IMR-90 (cell line): ENCODE measurements around the gene VPS18. TPM values are rescaled to one million over a fixed set of nuclear protein-coding genes. Genes with fewer than 3 reads are reported as not detected.

ENCODE experiments used
- ATAC-seq: fragments of 200-7000 bp; cut with Tn5 transposase; 2 replicates; pipeline ENCODE4 v1.9.1; 2020; ENCODE audit warnings: low read depth, mild to moderate bottlenecking, moderate library complexity
- BruUV-seq: library from RNA; stranded (reverse); fragments of 400-500 nt; replicated peaks from 2 replicates; lab custom pipeline; 2021; lab: Mats Ljungman, UMichigan
- CTCF ChIA-PET: fragments of 300-600 bp; formaldehyde crosslinking; extraction: SDS; loops from one replicate; lab custom pipeline; 2021; ENCODE audit warnings: antibody characterized with exemption; lab: Yijun Ruan, JAX
- POLR2A ChIA-PET: fragments of 300-600 bp; sonication (Branson Sonifier 250); formaldehyde crosslinking; loops from one replicate; lab custom pipeline; 2022; ENCODE audit warnings: antibody characterized with exemption; ENCODE audit not compliant: unreplicated experiment; lab: Charles Lee
- DNase-seq: peaks from one replicate; pipeline ENCODE4 v3.0.0; 2013
- H2AFZ ChIP-seq: replicated peaks from 2 replicates; pipeline ENCODE3; 2013; ENCODE audit warnings: low read length, mild to moderate bottlenecking; ENCODE audit not compliant: poor library complexity
- H2AK5ac ChIP-seq: 2 replicates; pipeline ENCODE4 v1.6.1; 2013; ENCODE audit warnings: low read depth, low read length, inconsistent platforms
- H2AK9ac ChIP-seq: replicated peaks from 2 replicates; pipeline ENCODE3; 2013; ENCODE audit warnings: mild to moderate bottlenecking, low read depth, low read length, moderate library complexity; ENCODE audit not compliant: poor library complexity
- H2BK120ac ChIP-seq: 2 replicates; pipeline ENCODE4 v1.6.1; 2013; ENCODE audit warnings: low read depth, low read length, inconsistent platforms
- H2BK15ac ChIP-seq: 3 replicates; pipeline ENCODE4 v1.6.1; 2013; ENCODE audit warnings: low read depth, low read length, inconsistent platforms
- H2BK20ac ChIP-seq: 2 replicates; pipeline ENCODE4 v1.6.1; 2013; ENCODE audit warnings: low read depth, mild to moderate bottlenecking, inconsistent platforms, low read length, moderate library complexity
- H2BK5ac ChIP-seq: 2 replicates; pipeline ENCODE4 v1.6.1; 2013; ENCODE audit warnings: mild to moderate bottlenecking, low read depth, low read length, inconsistent platforms; ENCODE audit not compliant: poor library complexity, severe bottlenecking
- H3K14ac ChIP-seq: replicated peaks from 2 replicates; pipeline ENCODE4 v1.6.1; 2013; ENCODE audit warnings: low read depth, low read length, inconsistent platforms
- H3K18ac ChIP-seq: 2 replicates; pipeline ENCODE4 v1.6.1; 2013; ENCODE audit warnings: low read depth, low read length, control low read depth
- H3K23ac ChIP-seq: 2 replicates; pipeline ENCODE4 v1.6.1; 2013; ENCODE audit warnings: low read depth, low read length, inconsistent platforms
- H3K27ac ChIP-seq: 2 replicates; pipeline ENCODE4 v1.5.1; 2013; ENCODE audit warnings: mild to moderate bottlenecking, control low read depth, low read length; ENCODE audit not compliant: insufficient read depth
- H3K27me3 ChIP-seq: 2 replicates; pipeline ENCODE4 v1.6.1; 2013; ENCODE audit warnings: low read length; ENCODE audit not compliant: control insufficient read depth, insufficient read depth
- H3K36me3 ChIP-seq: 2 replicates; pipeline ENCODE4 v1.6.1; 2013; ENCODE audit warnings: low read length, mixed read lengths; ENCODE audit not compliant: control insufficient read depth, insufficient read depth
- H3K4ac ChIP-seq: 2 replicates; pipeline ENCODE4 v1.6.1; 2013; ENCODE audit warnings: low read depth, low read length, inconsistent platforms
- H3K4me1 ChIP-seq: 2 replicates; pipeline ENCODE4 v1.6.1; 2013; ENCODE audit warnings: low read length, mixed read lengths; ENCODE audit not compliant: control insufficient read depth, insufficient read depth
- H3K4me2 ChIP-seq: 2 replicates; pipeline ENCODE4 v1.6.1; 2013; ENCODE audit warnings: low read depth, mild to moderate bottlenecking, control low read depth, low read length, moderate library complexity
- H3K4me3 ChIP-seq: 2 replicates; pipeline ENCODE4 v1.5.1; 2013; ENCODE audit warnings: low read depth, mild to moderate bottlenecking, control low read depth, low read length, moderate library complexity; ENCODE audit not compliant: insufficient read depth
- H3K56ac ChIP-seq: 2 replicates; pipeline ENCODE4 v1.6.1; 2013; ENCODE audit warnings: low read length, inconsistent platforms; ENCODE audit not compliant: insufficient read depth; ENCODE audit errors: extremely low read depth
- H3K79me1 ChIP-seq, 2 experiments: 2 replicates each; pipeline ENCODE4 v1.6.1; 2013; ENCODE audit warnings: low read length in 2 of 2, inconsistent platforms in 1 of 2, low read depth in 1 of 2
- H3K9ac ChIP-seq: 2 replicates; pipeline ENCODE4 v1.6.1; 2013; ENCODE audit warnings: low read depth, low read length, control low read depth
- H3K9me1 ChIP-seq: 2 replicates; pipeline ENCODE4 v1.6.1; 2013; ENCODE audit warnings: low read length, inconsistent platforms; ENCODE audit not compliant: insufficient read depth
- H3K9me3 ChIP-seq: 2 replicates; pipeline ENCODE4 v1.6.1; 2013; ENCODE audit warnings: low read length; ENCODE audit not compliant: control insufficient read depth, insufficient read depth
- H4K20me1 ChIP-seq: 2 replicates; pipeline ENCODE4 v1.6.1; 2013; ENCODE audit warnings: low read length, inconsistent platforms; ENCODE audit not compliant: insufficient read depth
- H4K5ac ChIP-seq: 2 replicates; pipeline ENCODE4 v1.6.1; 2013; ENCODE audit warnings: mild to moderate bottlenecking, low read depth, low read length, control low read depth
- H4K8ac ChIP-seq, 2 experiments: 2 replicates each; pipeline ENCODE4 v1.6.1; 2013; ENCODE audit warnings: low read depth in 2 of 2, low read length in 2 of 2, control low read depth in 1 of 2, inconsistent platforms in 1 of 2
- H4K91ac ChIP-seq: 2 replicates; pipeline ENCODE4 v1.6.1; 2013; ENCODE audit warnings: low read depth, low read length, inconsistent platforms; ENCODE audit not compliant: insufficient read depth
- FOS ChIP-seq: fragments of 150-350 bp; IDR thresholded peaks from 2 replicates; pipeline ENCODE4 v1.6.1; 2016; ENCODE audit warnings: low read depth, low read length
- MAFK ChIP-seq: IDR thresholded peaks from 2 replicates; pipeline ENCODE4 v1.6.1; 2012; ENCODE audit warnings: low read depth, low read length, improper control_type of control experiment
- MAZ ChIP-seq: IDR thresholded peaks from 2 replicates; pipeline ENCODE4 v1.6.1; 2012; ENCODE audit warnings: low read depth, mild to moderate bottlenecking, low read length, improper control_type of control experiment, moderate library complexity, borderline replicate concordance
- NFE2L2 ChIP-seq: fragments of 150-350 bp; IDR thresholded peaks from 2 replicates; pipeline ENCODE4 v1.6.1; 2016; ENCODE audit warnings: low read depth, mild to moderate bottlenecking, low read length
- POLR2A ChIP-seq: IDR thresholded peaks from 2 replicates; pipeline ENCODE4 v1.6.1; 2012; ENCODE audit warnings: mild to moderate bottlenecking, low read depth, low read length
- RAD21 ChIP-seq: IDR thresholded peaks from 2 replicates; pipeline ENCODE4 v1.6.1; 2012; ENCODE audit warnings: low read length, improper control_type of control experiment
- WGBS, 2 experiments: methylation state at CpG; one replicate each; pipeline versions ENCODE4 v1.1.5 to v1.1.7; 2013; ENCODE audit warnings: missing lambda C conversion rate in 2 of 2; ENCODE audit not compliant: insufficient read length in 1 of 2; ENCODE audit errors: extremely low coverage in 2 of 2; 5-methylcytosine and 5-hydroxymethylcytosine counted together
- dilution Hi-C: fragments of 300-500 bp; cut with HindIII; formaldehyde crosslinking; loops from one replicate; pipeline ENCODE4 v1.14.3; 2018; ENCODE audit warnings: low sequenced_read_pairs; ENCODE audit not compliant: unreplicated experiment
- in situ Hi-C: fragments of 300-500 bp; cut with MboI; formaldehyde crosslinking; loops from 3 replicates; pipeline ENCODE4 v1.14.3; 2019; ENCODE audit warnings: low sequenced_read_pairs, inconsistent platforms, mixed read lengths
- intact Hi-C: fragments of 100-400 bp; cut with micrococcal nuclease; formaldehyde crosslinking; loops from 2 replicates; pipeline ENCODE4 v1.10.0; 2022
- polyA plus RNA-seq, 3 experiments: library from polyadenylated mRNA; depleted of rRNA; stranded (reverse); fragments of >200 nt; gene quantifications; 2 replicates each; pipeline ENCODE4 v1.2.3, GENCODE V29; 2012; ENCODE audit warnings: low replicate concordance in 1 of 3
- total RNA-seq: library from RNA; depleted of rRNA; stranded (reverse); fragments of >200 nt; gene quantifications from 2 replicates; pipeline ENCODE4 v1.2.3, GENCODE V29; 2012
- TF ChIP-seq, protein P1 (sequence below): conservative IDR thresholded peaks from 2 replicates; pipeline ENCODE4 v1.5.1; 2012; ENCODE audit warnings: mild to moderate bottlenecking, low read depth, low read length, improper control_type of control experiment
- TF ChIP-seq, protein P2 (sequence below): fragments of 150-350 bp; IDR thresholded peaks from 2 replicates; pipeline ENCODE4 v1.6.1; 2017; ENCODE audit warnings: mild to moderate bottlenecking, antibody characterized with exemption, low read length, low read depth

VPS18 gene
- total and polyA plus RNA-seq, 2 of the 4 experiments (the other 2 are of a cell fraction), result 19.3 to 32.3 TPM

DNA sequence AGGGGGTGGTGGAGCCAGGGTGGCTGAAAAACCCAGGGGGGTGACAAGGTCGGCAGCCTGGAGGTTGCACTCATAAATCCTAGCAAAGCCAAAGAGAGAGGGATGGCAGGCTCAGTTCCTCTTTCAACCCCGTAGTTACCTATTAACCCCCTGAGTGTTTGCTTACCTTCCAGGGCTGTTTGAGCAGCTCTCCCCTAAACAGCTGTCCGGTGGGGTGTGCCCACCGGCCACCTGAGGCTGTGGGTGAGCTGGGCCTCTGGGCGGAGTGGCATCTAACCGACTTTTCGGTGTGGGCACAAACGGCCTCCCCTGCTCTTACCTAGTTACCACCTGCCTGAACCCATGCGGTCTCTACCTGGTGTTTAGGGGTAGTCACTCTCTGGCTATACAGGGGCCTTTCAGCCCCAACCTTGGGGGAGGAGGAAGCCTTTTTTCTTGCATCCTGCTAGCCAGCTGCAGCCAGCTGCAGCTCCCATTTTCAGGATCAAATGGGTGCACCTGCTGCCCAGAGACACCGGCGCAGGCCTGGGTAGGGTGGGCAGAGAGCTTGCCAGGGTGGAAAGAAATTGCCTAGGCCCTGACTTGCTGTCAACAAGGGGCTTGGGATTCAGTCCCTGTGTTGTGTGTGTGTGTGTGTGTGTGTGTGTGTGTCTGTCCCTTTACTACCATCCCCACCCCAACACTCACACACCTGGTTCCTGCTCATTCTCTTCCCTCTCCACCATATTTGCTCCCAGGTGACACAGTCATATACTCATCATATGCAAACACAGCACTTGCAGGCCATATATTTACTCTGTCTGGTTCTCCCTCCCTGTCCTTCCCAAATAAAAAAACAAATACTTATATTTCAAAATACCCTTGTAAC is 38.6 kb downstream of the VPS18 start:
- POLR2A ChIA-PET, result no interaction called here
- no peak for ATAC-seq
- Histone ChIP-seq H2BK15ac (no peak overlapping the region), H3K27me3 (peaks cover 5% of the 10 kb centered on the region), H4K20me1 (peaks cover 44% of the 10 kb centered on the region), H4K5ac (no peak overlapping the region), H4K8ac (no peak overlapping the region; a peak in 1 of 4 replicates), H3K4ac (no peak overlapping the region), H3K36me3 (peaks cover 8% of the 10 kb centered on the region; the same call in 1 of the 2 replicates), H2AFZ (no peak overlapping the region), H3K4me1 (peaks cover 26% of the 10 kb centered on the region), H3K14ac (no peak overlapping the region; the same call in 1 of the 2 replicates), H2AK5ac (no peak overlapping the region), H3K4me2 (no peak overlapping the region), H3K79me1 (peaks cover 0 to 77% of the 10 kb centered on the region in 2 experiments; a peak in 3 of 4 replicates), H3K9ac (no peak overlapping the region), H3K18ac (no peak overlapping the region), H2BK5ac (no peak overlapping the region), H2AK9ac (no peak overlapping the region), H2BK120ac (no peak overlapping the region), H3K23ac (no peak overlapping the region), H3K27ac (no peak overlapping the region), H2BK20ac (no peak overlapping the region), H3K56ac (no peak overlapping the region), H3K4me3 (no peak overlapping the region), H4K91ac (no peak overlapping the region), H3K9me1 (peaks cover 23% of the 10 kb centered on the region), H3K9me3 (no peaks in the 10 kb centered on the region)
- 0% methylated on average over 1 of the region's 11 CpGs; no CpG with 5 or more reads in 1 of the 2 experiments for WGBS, 2 experiments
- BruUV-seq, result no TSS peak
- dilution Hi-C loops (no loop called here), intact Hi-C loops (no loop called here), in situ Hi-C loops (no loop called here)
- no peak for DNase-seq
- CTCF ChIA-PET, result interaction anchor here (2.3 kb wide), 1 partner anchor 86 kb away, joined by 7 read pairs; no protein-coding TSS in a partner anchor
- TF ChIP-seq NFE2L2, result no peak
- TF ChIP-seq FOS, result no peak
- no peak for TF ChIP-seq POLR2A
- TF ChIP-seq, protein P1, sequence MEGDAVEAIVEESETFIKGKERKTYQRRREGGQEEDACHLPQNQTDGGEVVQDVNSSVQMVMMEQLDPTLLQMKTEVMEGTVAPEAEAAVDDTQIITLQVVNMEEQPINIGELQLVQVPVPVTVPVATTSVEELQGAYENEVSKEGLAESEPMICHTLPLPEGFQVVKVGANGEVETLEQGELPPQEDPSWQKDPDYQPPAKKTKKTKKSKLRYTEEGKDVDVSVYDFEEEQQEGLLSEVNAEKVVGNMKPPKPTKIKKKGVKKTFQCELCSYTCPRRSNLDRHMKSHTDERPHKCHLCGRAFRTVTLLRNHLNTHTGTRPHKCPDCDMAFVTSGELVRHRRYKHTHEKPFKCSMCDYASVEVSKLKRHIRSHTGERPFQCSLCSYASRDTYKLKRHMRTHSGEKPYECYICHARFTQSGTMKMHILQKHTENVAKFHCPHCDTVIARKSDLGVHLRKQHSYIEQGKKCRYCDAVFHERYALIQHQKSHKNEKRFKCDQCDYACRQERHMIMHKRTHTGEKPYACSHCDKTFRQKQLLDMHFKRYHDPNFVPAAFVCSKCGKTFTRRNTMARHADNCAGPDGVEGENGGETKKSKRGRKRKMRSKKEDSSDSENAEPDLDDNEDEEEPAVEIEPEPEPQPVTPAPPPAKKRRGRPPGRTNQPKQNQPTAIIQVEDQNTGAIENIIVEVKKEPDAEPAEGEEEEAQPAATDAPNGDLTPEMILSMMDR, result no peak
- TF ChIP-seq RAD21, result no peak
- no peak for TF ChIP-seq MAFK
- TF ChIP-seq MAZ, result no peak
- TF ChIP-seq, protein P2, sequence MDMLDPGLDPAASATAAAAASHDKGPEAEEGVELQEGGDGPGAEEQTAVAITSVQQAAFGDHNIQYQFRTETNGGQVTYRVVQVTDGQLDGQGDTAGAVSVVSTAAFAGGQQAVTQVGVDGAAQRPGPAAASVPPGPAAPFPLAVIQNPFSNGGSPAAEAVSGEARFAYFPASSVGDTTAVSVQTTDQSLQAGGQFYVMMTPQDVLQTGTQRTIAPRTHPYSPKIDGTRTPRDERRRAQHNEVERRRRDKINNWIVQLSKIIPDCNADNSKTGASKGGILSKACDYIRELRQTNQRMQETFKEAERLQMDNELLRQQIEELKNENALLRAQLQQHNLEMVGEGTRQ, result no peak
